Measurements from ENCODE around the gene MAST2.

Gene MAST2

DNA sequence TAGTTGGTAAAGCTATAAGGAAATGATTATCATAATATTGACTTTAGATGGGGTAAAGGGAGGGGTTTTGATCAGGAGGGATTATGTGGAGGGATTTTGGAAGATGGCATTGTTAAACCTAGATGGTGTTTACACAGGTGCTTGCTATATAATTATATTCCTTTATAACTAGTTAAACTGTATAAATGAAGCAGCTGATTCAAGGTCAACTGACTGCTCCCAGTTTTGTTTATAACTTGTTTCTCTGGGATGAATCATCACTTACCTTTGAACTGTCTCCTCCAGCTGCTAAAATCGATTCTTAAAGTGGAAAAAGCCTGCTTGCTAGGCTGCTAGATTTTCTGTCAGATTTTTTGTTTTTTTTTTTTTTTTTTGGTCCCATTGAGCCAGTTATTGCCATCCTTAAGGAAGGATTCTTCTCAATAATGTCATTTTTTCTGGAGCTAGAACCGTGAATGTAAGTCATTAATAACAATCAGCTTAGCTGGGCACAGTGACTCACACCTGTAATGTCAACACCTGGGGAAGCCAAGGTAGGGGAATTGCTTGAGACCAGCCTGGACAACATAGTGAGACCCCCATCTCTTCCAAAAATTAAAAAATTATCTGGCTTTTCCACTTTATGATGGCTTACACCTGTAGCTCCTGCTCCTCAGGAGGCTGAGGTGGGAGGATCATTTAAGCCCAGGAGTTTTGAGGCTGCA lies 175.8 kb downstream of the MAST2 start:
- peak overlapping the region; percentile 95 for H3K27ac ChIP-seq

DNA sequence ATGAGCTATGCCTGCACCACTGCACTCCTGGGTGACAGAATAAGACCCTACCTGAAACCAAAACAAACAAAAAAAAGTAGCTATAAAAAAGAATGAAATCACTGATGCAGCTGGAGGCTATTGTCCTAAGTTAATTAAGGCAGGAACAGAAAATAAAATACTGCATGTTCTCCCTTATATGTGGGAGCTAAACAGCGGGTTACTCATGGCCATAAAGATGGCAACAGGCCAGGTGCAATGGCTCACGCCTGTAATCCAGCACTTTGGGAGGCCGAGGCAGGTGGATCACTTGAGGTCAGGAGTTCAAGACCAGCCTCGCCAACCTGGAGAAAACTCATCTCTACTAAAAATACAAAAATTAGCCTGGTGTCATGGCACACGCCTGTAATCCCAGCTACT lies 176.4 kb downstream of the MAST2 start:
- peak overlapping the region; percentile 95 for H3K27ac ChIP-seq
- TF ChIP-seq, protein P1, sequence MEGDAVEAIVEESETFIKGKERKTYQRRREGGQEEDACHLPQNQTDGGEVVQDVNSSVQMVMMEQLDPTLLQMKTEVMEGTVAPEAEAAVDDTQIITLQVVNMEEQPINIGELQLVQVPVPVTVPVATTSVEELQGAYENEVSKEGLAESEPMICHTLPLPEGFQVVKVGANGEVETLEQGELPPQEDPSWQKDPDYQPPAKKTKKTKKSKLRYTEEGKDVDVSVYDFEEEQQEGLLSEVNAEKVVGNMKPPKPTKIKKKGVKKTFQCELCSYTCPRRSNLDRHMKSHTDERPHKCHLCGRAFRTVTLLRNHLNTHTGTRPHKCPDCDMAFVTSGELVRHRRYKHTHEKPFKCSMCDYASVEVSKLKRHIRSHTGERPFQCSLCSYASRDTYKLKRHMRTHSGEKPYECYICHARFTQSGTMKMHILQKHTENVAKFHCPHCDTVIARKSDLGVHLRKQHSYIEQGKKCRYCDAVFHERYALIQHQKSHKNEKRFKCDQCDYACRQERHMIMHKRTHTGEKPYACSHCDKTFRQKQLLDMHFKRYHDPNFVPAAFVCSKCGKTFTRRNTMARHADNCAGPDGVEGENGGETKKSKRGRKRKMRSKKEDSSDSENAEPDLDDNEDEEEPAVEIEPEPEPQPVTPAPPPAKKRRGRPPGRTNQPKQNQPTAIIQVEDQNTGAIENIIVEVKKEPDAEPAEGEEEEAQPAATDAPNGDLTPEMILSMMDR (conservative IDR thresholded peaks at IDR 0.05) = no peak

More for the DNA sequence above, 175.8 kb downstream of the MAST2 start:
- TF ChIP-seq, protein P1 (conservative IDR thresholded peaks at IDR 0.05) = no peak

DNA sequence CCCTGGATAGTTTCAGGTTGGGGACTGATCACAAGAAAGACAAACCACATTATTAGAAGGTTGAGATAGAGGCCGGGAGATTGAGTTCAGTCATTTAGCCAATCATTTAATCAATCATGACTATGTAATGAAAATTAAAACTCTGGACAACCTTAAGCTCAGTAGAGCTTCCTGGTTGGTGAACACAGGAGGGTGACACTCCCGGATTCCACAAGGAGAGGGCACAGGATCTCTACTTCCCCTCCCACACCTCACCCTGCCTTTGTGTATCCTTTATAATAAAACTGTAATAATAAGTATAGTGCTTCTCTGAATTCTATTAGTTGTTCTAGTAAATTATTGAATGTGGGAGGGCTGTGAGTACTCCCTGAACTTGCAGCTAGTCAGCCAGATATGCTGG lies 178.9 kb downstream of the MAST2 start:
- TF ChIP-seq, protein P1 (conservative IDR thresholded peaks at IDR 0.05) = no peak
- H3K27ac ChIP-seq = peak overlapping the region; percentile 95; the same call in 1 of the 2 replicates

DNA sequence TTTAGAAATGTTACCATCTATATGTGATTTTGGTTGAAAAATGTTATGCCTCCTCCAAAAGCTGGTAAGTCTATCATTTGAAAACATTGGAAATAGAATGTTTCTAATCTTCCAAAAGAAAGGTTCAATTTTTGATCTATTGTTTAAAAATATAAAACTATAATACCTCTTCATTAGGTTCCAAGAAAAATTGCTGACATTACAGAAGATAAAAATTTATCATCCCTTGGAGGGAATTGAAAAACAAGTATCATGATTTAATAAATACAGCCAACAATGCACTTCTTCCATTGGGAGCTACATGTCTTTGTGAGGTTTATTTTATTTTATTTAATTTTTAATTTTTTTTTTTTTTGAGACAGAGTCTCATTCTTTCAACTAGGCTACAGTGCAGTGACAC lies 180.6 kb downstream of the MAST2 start:
- no peak overlapping the region for H3K27ac ChIP-seq
- TF ChIP-seq, protein P1 (conservative IDR thresholded peaks at IDR 0.05) = no peak

DNA sequence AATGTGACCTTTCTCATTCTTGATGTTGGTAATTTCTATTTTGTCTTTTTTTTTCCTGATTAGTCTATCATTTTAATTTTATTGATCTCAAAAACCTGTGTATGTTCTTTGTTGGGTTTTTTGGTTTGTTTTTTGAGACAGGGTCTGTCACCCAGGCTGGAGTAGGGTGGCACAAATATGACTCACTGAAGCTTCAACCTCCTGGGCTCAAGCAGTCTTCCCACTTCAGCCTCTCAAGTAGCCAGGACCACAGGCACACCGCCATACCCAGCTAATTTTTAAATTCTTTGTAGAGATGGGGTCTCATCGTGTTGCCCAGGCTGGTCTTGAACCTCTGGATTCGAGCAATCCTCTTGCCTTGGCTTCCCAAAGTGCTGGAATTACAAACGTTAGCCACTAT lies 183.8 kb downstream of the MAST2 start:
- H3K27ac ChIP-seq = no peak overlapping the region
- TF ChIP-seq, protein P1 (conservative IDR thresholded peaks at IDR 0.05) = no peak

DNA sequence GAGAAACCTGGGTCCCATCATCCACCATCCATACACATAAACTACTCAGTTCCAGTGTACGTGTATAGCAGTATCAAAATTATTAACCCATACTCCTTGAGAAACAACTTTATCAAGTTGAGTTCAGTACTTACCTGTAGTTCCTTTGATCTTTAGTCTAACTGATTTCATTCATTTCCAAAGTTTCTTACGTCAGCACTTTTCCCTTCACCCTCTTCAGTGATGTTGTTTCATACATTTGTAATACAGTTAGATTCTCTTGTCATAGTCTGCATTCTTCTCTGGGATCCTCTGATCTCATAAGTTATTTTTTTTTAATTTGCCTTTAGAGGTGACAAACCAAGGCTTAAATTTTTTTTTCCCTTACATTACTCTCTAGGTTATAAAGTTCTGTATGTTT lies 185.8 kb downstream of the MAST2 start:
- TF ChIP-seq, protein P1 (conservative IDR thresholded peaks at IDR 0.05) = no peak

DNA sequence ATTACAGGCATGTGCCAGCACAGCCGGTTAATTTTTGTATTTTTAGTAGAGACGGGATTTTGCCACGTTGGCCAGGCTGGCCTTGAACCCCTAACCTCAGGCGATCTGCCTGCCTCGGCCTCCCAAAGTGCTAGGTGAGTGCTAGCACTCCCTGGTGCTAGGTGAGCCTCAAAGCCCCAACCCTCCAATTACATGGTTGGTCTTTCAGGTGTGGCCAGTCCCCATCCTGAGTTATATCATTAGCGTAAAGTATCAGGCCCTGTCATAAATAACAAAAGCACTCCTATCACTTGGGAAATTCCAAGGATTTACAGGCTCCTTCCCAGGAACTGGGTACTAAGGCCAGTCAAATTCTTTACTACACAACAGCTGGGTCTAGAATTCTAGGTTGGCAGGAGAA lies 191.0 kb downstream of the MAST2 start:
- TF ChIP-seq, protein P1 (conservative IDR thresholded peaks at IDR 0.05) = no peak
- no peak overlapping the region for H3K27ac ChIP-seq

More for the DNA sequence above, 185.8 kb downstream of the MAST2 start:
- H3K27ac ChIP-seq = no peak overlapping the region
